PC-9 (cell line): Measurements from ENCODE around the gene NPPB.

Experiments
- CTCF ChIP-seq: fragments of 200-600 bp; sonication (generic); conservative IDR thresholded peaks from 2 replicates; pipeline ENCODE4 v1.6.1; 2017; ENCODE audit warnings: mixed run types, antibody characterized with exemption, mild to moderate bottlenecking, moderate library complexity
- EZH2 ChIP-seq: fragments of 200-600 bp; sonication (generic); IDR thresholded peaks from 2 replicates; pipeline ENCODE4 v1.8.0; 2017; ENCODE audit warnings: antibody characterized with exemption, low read depth

GRCh38 chr1:11904978-11905377, 46.2 kb upstream of the NPPB start:
- no peak for TF ChIP-seq CTCF
- no peak for TF ChIP-seq EZH2
